PC-9 (cell line): ENCODE measurements around the gene HAUS3. TPM values are rescaled to one million over a fixed set of nuclear protein-coding genes. Genes with fewer than 3 reads are reported as not detected.

Source experiments
- BruUV-seq: library from RNA; stranded (reverse); fragments of 400-500 nt; replicated peaks from 2 replicates; lab custom pipeline; 2021; lab: Mats Ljungman, UMichigan
- CTCF ChIA-PET: fragments of 300-600 bp; sonication (Branson Sonifier 250); formaldehyde crosslinking; loops from one replicate; lab custom pipeline; 2022; ENCODE audit warnings: antibody characterized with exemption; lab: Charles Lee
- POLR2A ChIA-PET: fragments of 300-600 bp; sonication (Branson Sonifier 250); formaldehyde crosslinking; loops from one replicate; lab custom pipeline; 2022; ENCODE audit warnings: antibody characterized with exemption; ENCODE audit not compliant: unreplicated experiment; lab: Charles Lee
- DNase-seq, 2 experiments: peaks; one replicate each; pipeline versions ENCODE4 v3.0.0 to v3.0.0-alpha.2; 2015 to 2022; ENCODE audit warnings: mixed read lengths in 1 of 2
- H2AFZ ChIP-seq: fragments of 200-600 bp; sonication (generic); 2 replicates; pipeline ENCODE4 v1.8.1; 2017; ENCODE audit warnings: antibody characterized with exemption
- H3F3A ChIP-seq: fragments of 200-600 bp; sonication (generic); 2 replicates; pipeline ENCODE4 v1.8.1; 2017; ENCODE audit warnings: antibody characterized with exemption, mild to moderate bottlenecking, low read depth; ENCODE audit not compliant: insufficient read depth
- H3K27ac ChIP-seq: fragments of 200-600 bp; sonication (generic); 2 replicates; pipeline ENCODE4 v1.6.1; 2016; ENCODE audit warnings: mixed run types
- H3K27me3 ChIP-seq: fragments of 200-600 bp; sonication (generic); 2 replicates; pipeline ENCODE4 v1.6.1; 2016; ENCODE audit warnings: low read depth, mixed run types; ENCODE audit not compliant: insufficient read depth
- H3K36me3 ChIP-seq: fragments of 200-600 bp; sonication (generic); 2 replicates; pipeline ENCODE4 v1.6.1; 2016; ENCODE audit warnings: low read depth, mixed run types
- H3K4me1 ChIP-seq: fragments of 200-600 bp; sonication (generic); replicated peaks from 2 replicates; pipeline ENCODE4 v1.6.1; 2016; ENCODE audit warnings: mixed run types; ENCODE audit not compliant: insufficient read depth
- H3K4me2 ChIP-seq: fragments of 200-600 bp; sonication (generic); 2 replicates; pipeline ENCODE4 v1.6.1; 2017; ENCODE audit warnings: mixed run types
- H3K4me3 ChIP-seq: fragments of 200-600 bp; sonication (generic); 2 replicates; pipeline ENCODE4 v1.6.1; 2016; ENCODE audit warnings: mixed run types
- H3K79me2 ChIP-seq: fragments of 200-600 bp; sonication (generic); 2 replicates; pipeline ENCODE4 v1.6.1; 2017; ENCODE audit warnings: low read depth, mixed run types
- H3K9me2 ChIP-seq: fragments of 200-600 bp; sonication (generic); 2 replicates; pipeline ENCODE4 v1.8.1; 2017; ENCODE audit warnings: mild to moderate bottlenecking; ENCODE audit not compliant: insufficient read depth
- H3K9me3 ChIP-seq: fragments of 200-600 bp; sonication (generic); 2 replicates; pipeline ENCODE4 v1.8.1; 2016; ENCODE audit warnings: low read depth; ENCODE audit not compliant: insufficient read depth
- H4K20me1 ChIP-seq: fragments of 200-600 bp; sonication (generic); 2 replicates; pipeline ENCODE4 v1.8.1; 2017; ENCODE audit not compliant: insufficient read depth
- CTCF ChIP-seq: fragments of 200-600 bp; sonication (generic); conservative IDR thresholded peaks from 2 replicates; pipeline ENCODE4 v1.6.1; 2017; ENCODE audit warnings: mixed run types, antibody characterized with exemption, mild to moderate bottlenecking, moderate library complexity
- EZH2 ChIP-seq: fragments of 200-600 bp; sonication (generic); IDR thresholded peaks from 2 replicates; pipeline ENCODE4 v1.8.0; 2017; ENCODE audit warnings: antibody characterized with exemption, low read depth
- intact Hi-C: fragments of 100-400 bp; cut with micrococcal nuclease; formaldehyde crosslinking; loops from one replicate; pipeline ENCODE4 v1.10.0; 2022; ENCODE audit not compliant: unreplicated experiment
- total RNA-seq: library from RNA; stranded (reverse); gene quantifications from 2 replicates; pipeline ENCODE4 v1.2.3, GENCODE V29; 2021

Gene HAUS3
- total RNA-seq, 1 experiment from 2014 or later, result 16.2 TPM

GRCh38 chr4:2178986-2179385 is 62.9 kb downstream of the HAUS3 start:
- TF ChIP-seq CTCF (no peak), EZH2 (no peak)
- H3K4me2 ChIP-seq, result no peak overlapping the region
- no peak overlapping the region for H3K4me3 ChIP-seq
- H3K27ac ChIP-seq, result no peak overlapping the region
- DNase-seq, result no peak
- POLR2A ChIA-PET, result no interaction called here
- no peaks in the 10 kb centered on the region for H3K36me3 ChIP-seq
- no peak overlapping the region for H2AFZ ChIP-seq
- no peaks in the 10 kb centered on the region for H3K4me1 ChIP-seq
- CTCF ChIA-PET, result no interaction called here
- H3K9me2 ChIP-seq, result no peaks in the 10 kb centered on the region
- intact Hi-C loops, result no loop called here
- H4K20me1 ChIP-seq, result no peaks in the 10 kb centered on the region
- H3K27me3 ChIP-seq, result no peaks in the 10 kb centered on the region
- no peaks in the 10 kb centered on the region for H3F3A ChIP-seq
- H3K79me2 ChIP-seq, result no peaks in the 10 kb centered on the region
- no peaks in the 10 kb centered on the region; the same call in 1 of the 2 replicates for H3K9me3 ChIP-seq
- no TSS peak for BruUV-seq

Other genes with a start within 250 kb of the HAUS3 start
- gene NELFA, start 233.1 kb downstream of the HAUS3 start, total RNA-seq, result 52.4 and 70.1 TPM in 2 replicates
- 2.1 and 4.1 TPM in 2 replicates for gene NAT8L, start 182.8 kb downstream of the HAUS3 start, total RNA-seq
- gene POLN, start within 50 bp of the HAUS3 start, total RNA-seq, result 0.18 and 1.3 TPM in 2 replicates
- 34.0 and 37.0 TPM in 2 replicates for gene MXD4, start 20.0 kb upstream of the HAUS3 start, total RNA-seq
- gene ZFYVE28, start 176.5 kb upstream of the HAUS3 start, total RNA-seq, result 12.9 and 13.6 TPM in 2 replicates
- gene CFAP99, start 176.8 kb upstream of the HAUS3 start, total RNA-seq, result 0.48 and 0.85 TPM in 2 replicates
- gene RNF4, start 227.0 kb upstream of the HAUS3 start, total RNA-seq, result 63.5 and 95.4 TPM in 2 replicates